Peyer's patch (tissue), 4 donors: Measurements from ENCODE around the gene ATPAF2. TPM values are rescaled to one million over a fixed set of nuclear protein-coding genes. Genes with fewer than 3 reads are reported as not detected.

Experiments used
- DNase-seq, 3 donors: peaks; one replicate each; pipeline ENCODE4 v3.0.0-alpha.2; 2017 to 2019
- H3K27ac ChIP-seq, 4 donors: fragments of 200-600 bp; sonication (generic); one replicate each; pipeline ENCODE4 v1.5.1; 2016 to 2019
- H3K27me3 ChIP-seq, 2 donors: fragments of 200-600 bp; sonication (generic); one replicate each; pipeline ENCODE4 v1.5.1; 2019
- H3K36me3 ChIP-seq, 3 donors: fragments of 200-600 bp; sonication (generic); one replicate each; pipeline ENCODE4 v1.5.1; 2016 to 2019
- H3K4me1 ChIP-seq, 4 donors: fragments of 200-600 bp; sonication (generic); one replicate each; pipeline ENCODE4 v1.5.1; 2016 to 2019
- H3K4me3 ChIP-seq, 4 donors: fragments of 200-600 bp; sonication (generic); 1 replicate in 3 of 4; 2 replicates in 1 of 4; pipeline ENCODE4 v1.5.1; 2016 to 2019; ENCODE audit warnings: mild to moderate bottlenecking in 1 of 4
- H3K9me3 ChIP-seq, 4 donors: fragments of 200-600 bp; sonication (generic); one replicate each; pipeline ENCODE4 v1.5.1; 2016 to 2019; ENCODE audit warnings: mild to moderate bottlenecking in 1 of 4
- CTCF ChIP-seq, 6 experiments: fragments of 450-650 bp in 4 of 6; fragments of 200-600 bp in 2 of 6; sonication (generic) in 1 of 6; IDR thresholded peaks; one replicate each; pipeline ENCODE4 v1.5.1; 2017 to 2019; ENCODE audit warnings: antibody characterized with exemption in 6 of 6, mild to moderate bottlenecking in 3 of 6, moderate library complexity in 1 of 6
- POLR2A ChIP-seq, 2 donors: fragments of 450-650 bp; IDR thresholded peaks; one replicate each; pipeline ENCODE4 v1.5.1; 2017; ENCODE audit warnings: antibody characterized with exemption in 2 of 2, mild to moderate bottlenecking in 2 of 2, moderate library complexity in 2 of 2
- total RNA-seq, 4 donors: library from RNA; depleted of rRNA; stranded (reverse); fragments of >200 nt; gene quantifications; one replicate each; pipeline ENCODE4 v1.1.0, GENCODE V29; 2016

ATPAF2 gene
- total RNA-seq, 4 donors from 2014 or later = 9.8 to 60.2 (median 29.7) TPM

- no peak for TF ChIP-seq CTCF (IDR thresholded peaks at IDR 0.05)
- no peak for TF ChIP-seq POLR2A (IDR thresholded peaks at IDR 0.05)
- no peaks in the 10 kb centered on the region for H3K9me3 ChIP-seq
- DNase-seq = peak in 1 of 3 donors; percentile 42
- H3K4me3 ChIP-seq = no peak overlapping the region
- no peak overlapping the region for H3K27ac ChIP-seq
- H3K27me3 ChIP-seq = no peaks in the 10 kb centered on the region
- peaks cover 0 to 26% (median 0%) of the 10 kb centered on the region in 3 donors for H3K36me3 ChIP-seq
- no peaks in the 10 kb centered on the region for H3K4me1 ChIP-seq
Observed at GRCh38 chr17:18025945-18026776, 12.8 kb downstream of the ATPAF2 start.

GRCh38 chr17:18025241-18025944 lies 13.6 kb downstream of the ATPAF2 start:
- H3K27ac ChIP-seq = no peak overlapping the region
- H3K36me3 ChIP-seq = peaks cover 0 to 32% (median 0%) of the 10 kb centered on the region in 3 donors
- no peak for TF ChIP-seq POLR2A (IDR thresholded peaks at IDR 0.05)
- no peak for TF ChIP-seq CTCF (IDR thresholded peaks at IDR 0.05)
- no peaks in the 10 kb centered on the region for H3K27me3 ChIP-seq
- peak in 1 of 3 donors; percentile 24 for DNase-seq
- no peaks in the 10 kb centered on the region for H3K9me3 ChIP-seq
- no peak overlapping the region for H3K4me3 ChIP-seq
- H3K4me1 ChIP-seq = no peaks in the 10 kb centered on the region

- Histone ChIP-seq H3K27ac (no peak overlapping the region), H3K36me3 (peaks cover 0 to 20% (median 0%) of the 10 kb centered on the region in 3 donors), H3K9me3 (no peaks in the 10 kb centered on the region), H3K27me3 (no peaks in the 10 kb centered on the region), H3K4me3 (no peak overlapping the region), H3K4me1 (no peaks in the 10 kb centered on the region)
- TF ChIP-seq POLR2A (IDR thresholded peaks at IDR 0.05) = no peak
- no peak for TF ChIP-seq CTCF (IDR thresholded peaks at IDR 0.05)
- DNase-seq = no peak
Observed at GRCh38 chr17:18021372-18021771, 17.6 kb downstream of the ATPAF2 start.

- peaks cover 0 to 22% (median 0%) of the 10 kb centered on the region in 3 donors for H3K36me3 ChIP-seq
- no peak for TF ChIP-seq CTCF (IDR thresholded peaks at IDR 0.05)
- TF ChIP-seq POLR2A (IDR thresholded peaks at IDR 0.05) = no peak
- H3K27ac ChIP-seq = no peak overlapping the region
- DNase-seq = no peak
- no peaks in the 10 kb centered on the region for H3K4me1 ChIP-seq
- H3K9me3 ChIP-seq = no peaks in the 10 kb centered on the region
- no peaks in the 10 kb centered on the region for H3K27me3 ChIP-seq
- H3K4me3 ChIP-seq = no peak overlapping the region
Observed at GRCh38 chr17:18020971-18021370, 18.0 kb downstream of the ATPAF2 start.

- DNase-seq = no peak
- Histone ChIP-seq H3K9me3 (no peaks in the 10 kb centered on the region), H3K4me1 (no peaks in the 10 kb centered on the region), H3K27me3 (no peaks in the 10 kb centered on the region), H3K36me3 (peaks cover 0 to 34% (median 0%) of the 10 kb centered on the region in 3 donors), H3K27ac (no peak overlapping the region), H3K4me3 (no peak overlapping the region)
- TF ChIP-seq CTCF (IDR thresholded peaks at IDR 0.05) (no peak), POLR2A (IDR thresholded peaks at IDR 0.05) (no peak)
Observed at GRCh38 chr17:18019838-18020154, 19.2 kb downstream of the ATPAF2 start.
